ENCODE data around the gene ZNF771.

Gene ZNF771

DNA sequence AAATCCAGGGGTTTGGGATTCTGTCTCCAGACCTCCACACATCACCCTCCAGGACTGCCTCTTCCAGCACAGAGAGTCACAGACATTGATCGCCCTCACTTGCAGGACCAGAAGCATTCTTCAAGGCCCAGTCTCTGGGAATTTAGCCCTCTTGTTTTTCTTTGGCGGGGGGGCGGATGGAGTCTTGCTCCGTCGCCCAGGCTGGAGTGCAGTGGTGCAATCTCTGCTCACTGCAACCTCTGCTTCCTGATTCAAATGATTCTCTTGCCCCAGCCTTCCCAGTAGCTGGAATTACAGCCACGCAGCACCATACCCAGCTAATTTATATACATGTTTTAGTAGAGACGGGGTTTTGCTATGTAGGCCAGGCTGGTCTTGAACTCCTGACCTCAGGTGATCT, 56.7 kb downstream of the ZNF771 start:
- no peak for DNase-seq (ENCODE audit: low read depth, low spot score)
